Measurements from ENCODE around the gene PXDN. TPM values are rescaled to one million over a fixed set of nuclear protein-coding genes. Genes with fewer than 3 reads are reported as not detected.

PXDN gene
- total RNA-seq, 4 donors from 2014 or later = 26.6 to 254 (median 59.8) TPM

GRCh38 chr2:1778566-1778965, 34.3 kb upstream of the PXDN start:
- no peaks in the 10 kb centered on the region for H3K4me1 ChIP-seq
- H3K36me3 ChIP-seq = no peaks in the 10 kb centered on the region
- no peak overlapping the region for H3K4me3 ChIP-seq
- no peaks in the 10 kb centered on the region for H3K27me3 ChIP-seq
- DNase-seq = no peak
- H3K27ac ChIP-seq = no peak overlapping the region
- intact Hi-C loops (cut with DNase I; ENCODE audit: low total_unique reads) = no loop called here
- H3K9me3 ChIP-seq = no peaks in the 10 kb centered on the region
- TF ChIP-seq CTCF (IDR thresholded peaks at IDR 0.05) (no peak), POLR2A (IDR thresholded peaks at IDR 0.05) (no peak)

GRCh38 chr2:1777781-1778180, 33.5 kb upstream of the PXDN start:
- H3K36me3 ChIP-seq = no peaks in the 10 kb centered on the region
- DNase-seq = no peak
- no peaks in the 10 kb centered on the region for H3K4me1 ChIP-seq
- H3K4me3 ChIP-seq = no peak overlapping the region
- no peak for TF ChIP-seq CTCF (IDR thresholded peaks at IDR 0.05)
- no peak for TF ChIP-seq POLR2A (IDR thresholded peaks at IDR 0.05)
- intact Hi-C loops (cut with DNase I; ENCODE audit: low total_unique reads) = no loop called here
- H3K27me3 ChIP-seq = no peaks in the 10 kb centered on the region
- H3K9me3 ChIP-seq = no peaks in the 10 kb centered on the region
- no peak overlapping the region for H3K27ac ChIP-seq

- Histone ChIP-seq H3K9me3 (no peaks in the 10 kb centered on the region), H3K4me3 (no peak overlapping the region), H3K36me3 (no peaks in the 10 kb centered on the region), H3K27ac (no peak overlapping the region), H3K4me1 (no peaks in the 10 kb centered on the region), H3K27me3 (no peaks in the 10 kb centered on the region)
- intact Hi-C loops (cut with DNase I; ENCODE audit: low total_unique reads) = no loop called here
- TF ChIP-seq POLR2A (IDR thresholded peaks at IDR 0.05) = no peak
- TF ChIP-seq CTCF (IDR thresholded peaks at IDR 0.05) = no peak
- DNase-seq = no peak
These were observed 32.8 kb upstream of the PXDN start for GRCh38 chr2:1777156-1777555.

- no peaks in the 10 kb centered on the region for H3K4me1 ChIP-seq
- no peak overlapping the region for H3K27ac ChIP-seq
- no peaks in the 10 kb centered on the region for H3K36me3 ChIP-seq
- DNase-seq = no peak
- H3K27me3 ChIP-seq = no peaks in the 10 kb centered on the region
- no peak for TF ChIP-seq POLR2A (IDR thresholded peaks at IDR 0.05)
- TF ChIP-seq CTCF (IDR thresholded peaks at IDR 0.05) = no peak
- intact Hi-C loops (cut with DNase I; ENCODE audit: low total_unique reads) = no loop called here
- H3K4me3 ChIP-seq = no peak overlapping the region
- no peaks in the 10 kb centered on the region for H3K9me3 ChIP-seq
These were observed 31.3 kb upstream of the PXDN start for GRCh38 chr2:1775511-1776035.

DNA sequence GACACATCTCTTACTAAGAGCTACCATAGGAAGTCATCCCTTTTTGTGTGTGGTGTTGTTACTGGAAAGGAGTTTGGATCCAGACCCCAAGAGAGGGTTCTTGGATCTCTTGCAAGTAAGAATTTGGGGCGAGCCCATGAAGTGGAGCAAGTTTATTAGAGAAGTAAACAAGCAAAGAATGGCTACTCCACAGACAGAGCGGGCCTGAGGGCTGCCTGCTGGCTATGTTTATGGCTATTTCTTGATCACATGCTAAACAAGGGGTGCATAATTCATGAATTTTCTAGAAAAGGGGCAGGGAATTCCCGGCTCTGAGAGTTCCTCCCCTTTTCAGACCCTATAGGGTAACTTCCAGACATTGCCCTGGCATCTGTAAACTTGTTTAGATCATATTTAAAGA, 30.6 kb upstream of the PXDN start:
- intact Hi-C loops (cut with DNase I; ENCODE audit: low total_unique reads) = no loop called here
- no peaks in the 10 kb centered on the region for H3K9me3 ChIP-seq
- H3K27ac ChIP-seq = no peak overlapping the region
- no peaks in the 10 kb centered on the region for H3K27me3 ChIP-seq
- no peaks in the 10 kb centered on the region for H3K36me3 ChIP-seq
- no peak for DNase-seq
- no peak overlapping the region for H3K4me3 ChIP-seq
- no peaks in the 10 kb centered on the region for H3K4me1 ChIP-seq
- TF ChIP-seq CTCF (IDR thresholded peaks at IDR 0.05) = no peak
- no peak for TF ChIP-seq POLR2A (IDR thresholded peaks at IDR 0.05)
